DOHH2 (cell line): ENCODE results near the gene ADORA1.

Source experiments
- EZH2phosphoT487 ChIP-seq: fragments of 200-600 bp; sonication (generic); IDR thresholded peaks from 2 replicates; pipeline ENCODE4 v1.6.1; 2017; ENCODE audit warnings: borderline replicate concordance, mild to moderate bottlenecking, antibody characterized with exemption, low read length, moderate library complexity, mixed read lengths
- TF ChIP-seq, protein P1 (sequence below): fragments of 200-600 bp; sonication (generic); IDR thresholded peaks from one replicate; pipeline ENCODE4 v1.5.1; 2014; ENCODE audit warnings: antibody characterized with exemption, mild to moderate bottlenecking, low read depth, low read length; ENCODE audit not compliant: poor library complexity, severe bottlenecking

DNA sequence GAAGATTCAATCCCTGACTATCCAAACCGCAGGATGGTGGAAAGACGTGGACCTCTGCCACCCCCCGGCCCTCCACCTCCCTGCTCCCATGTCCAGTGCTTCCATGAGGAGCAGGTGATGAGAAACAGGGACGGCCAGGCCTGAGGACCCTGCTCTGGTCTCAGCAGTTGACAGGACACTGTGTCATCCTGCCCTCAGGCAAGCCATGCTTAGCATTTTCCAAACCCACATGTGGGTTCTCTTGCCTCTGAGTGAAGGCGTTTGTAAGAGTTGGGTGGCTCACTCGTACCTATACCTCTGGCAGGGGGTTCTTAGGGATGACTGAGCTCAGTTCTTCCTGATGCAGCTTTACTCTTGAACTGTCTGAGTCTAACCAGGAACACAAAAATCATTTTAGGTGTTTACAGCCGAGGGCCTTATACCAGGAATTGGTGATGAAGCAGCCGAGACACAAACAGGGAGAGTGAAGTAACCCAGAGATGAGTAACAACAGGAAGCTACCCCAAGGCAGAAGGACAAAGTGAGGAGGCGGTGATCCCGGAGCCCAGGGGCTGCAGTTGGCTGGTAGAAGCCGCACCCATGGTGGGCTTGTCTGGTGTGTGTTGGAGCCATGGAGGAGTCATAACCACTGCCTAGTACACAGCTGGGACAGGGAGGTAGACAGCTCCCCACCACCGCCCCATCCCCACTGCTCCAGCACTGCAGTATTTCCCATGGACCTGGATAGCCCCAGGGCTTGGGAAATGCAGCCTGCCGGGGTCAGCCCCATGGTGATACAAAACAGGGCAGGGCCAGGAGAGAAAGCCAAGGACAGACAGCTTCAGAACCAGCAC is 26.7 kb downstream of the ADORA1 start:
- TF ChIP-seq, protein P1, sequence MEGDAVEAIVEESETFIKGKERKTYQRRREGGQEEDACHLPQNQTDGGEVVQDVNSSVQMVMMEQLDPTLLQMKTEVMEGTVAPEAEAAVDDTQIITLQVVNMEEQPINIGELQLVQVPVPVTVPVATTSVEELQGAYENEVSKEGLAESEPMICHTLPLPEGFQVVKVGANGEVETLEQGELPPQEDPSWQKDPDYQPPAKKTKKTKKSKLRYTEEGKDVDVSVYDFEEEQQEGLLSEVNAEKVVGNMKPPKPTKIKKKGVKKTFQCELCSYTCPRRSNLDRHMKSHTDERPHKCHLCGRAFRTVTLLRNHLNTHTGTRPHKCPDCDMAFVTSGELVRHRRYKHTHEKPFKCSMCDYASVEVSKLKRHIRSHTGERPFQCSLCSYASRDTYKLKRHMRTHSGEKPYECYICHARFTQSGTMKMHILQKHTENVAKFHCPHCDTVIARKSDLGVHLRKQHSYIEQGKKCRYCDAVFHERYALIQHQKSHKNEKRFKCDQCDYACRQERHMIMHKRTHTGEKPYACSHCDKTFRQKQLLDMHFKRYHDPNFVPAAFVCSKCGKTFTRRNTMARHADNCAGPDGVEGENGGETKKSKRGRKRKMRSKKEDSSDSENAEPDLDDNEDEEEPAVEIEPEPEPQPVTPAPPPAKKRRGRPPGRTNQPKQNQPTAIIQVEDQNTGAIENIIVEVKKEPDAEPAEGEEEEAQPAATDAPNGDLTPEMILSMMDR = no peak
- TF ChIP-seq EZH2phosphoT487 = no peak
